ENCODE measurements around the gene ADPRM. TPM values are rescaled to one million over a fixed set of nuclear protein-coding genes. Genes with fewer than 3 reads are reported as not detected.
A peak's percentile ranks its signal among the peaks of the same experiment; 100 is the strongest.

Gene ADPRM
- total RNA-seq, 2 experiments from 2014 or later, result 13.0 to 13.6 TPM

DNA sequence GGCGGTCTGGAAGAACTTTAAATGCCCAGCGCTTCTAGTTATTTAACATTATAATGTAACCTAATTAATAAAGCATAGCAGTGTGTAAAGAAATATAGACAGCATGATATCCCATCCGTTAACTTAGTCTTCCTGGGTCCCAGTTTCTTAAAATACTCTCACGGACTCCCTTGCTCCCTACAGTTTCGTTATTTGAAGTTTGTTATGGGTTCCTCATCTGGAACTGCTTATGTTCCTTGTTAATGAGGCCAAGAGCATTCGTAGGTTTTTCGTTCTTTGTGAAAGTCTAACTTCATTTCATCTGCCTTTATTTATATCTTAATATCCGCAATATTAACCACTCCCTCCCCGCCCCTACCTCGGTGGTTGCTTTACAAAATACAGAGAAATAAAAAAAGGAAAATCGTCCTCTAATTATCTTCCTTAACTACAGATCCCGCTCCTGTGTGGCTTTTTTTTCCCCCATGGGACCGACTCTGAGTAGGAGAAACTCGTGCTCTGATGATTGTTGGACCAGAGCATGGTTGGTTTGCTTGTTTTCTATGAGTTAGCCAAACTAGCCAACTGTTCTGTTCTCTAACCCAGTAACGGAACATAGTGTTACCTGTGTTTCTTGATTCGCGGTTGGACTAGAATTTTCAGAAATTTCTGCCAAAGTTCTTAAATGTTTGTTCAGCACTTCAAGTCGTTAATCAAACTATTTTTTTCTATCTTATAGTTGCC is 863 bp downstream of the ADPRM start:
- intact Hi-C loops (cut with micrococcal nuclease), result no loop called here

DNA sequence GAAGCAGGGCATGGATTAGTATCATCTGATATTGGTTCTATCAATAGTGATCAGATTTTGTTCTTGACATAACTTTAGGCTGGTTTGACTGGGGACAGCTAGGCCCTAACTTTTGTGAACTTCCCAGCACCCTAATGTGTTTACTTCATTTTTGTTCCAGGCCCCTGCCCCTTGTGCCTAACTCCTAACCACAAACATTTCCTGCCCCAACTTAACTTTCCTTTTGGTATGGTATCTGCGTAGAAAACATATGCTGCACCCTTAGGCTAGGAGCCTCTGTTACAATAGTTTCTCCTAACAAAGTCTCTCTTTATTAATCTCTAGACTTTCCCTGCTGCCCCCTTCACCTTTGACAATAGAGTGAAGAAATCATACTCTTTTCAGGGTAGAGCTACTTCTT is 2.5 kb downstream of the ADPRM start:
- POLR2A ChIA-PET, result interaction anchor here (0.6 kb wide), 1 partner anchor 46 kb away, joined by 3 read pairs; no protein-coding TSS in a partner anchor
- H3K9me3 Mint-ChIP-seq, result no peaks in the 10 kb centered on the region
- TF ChIP-seq, protein P1, sequence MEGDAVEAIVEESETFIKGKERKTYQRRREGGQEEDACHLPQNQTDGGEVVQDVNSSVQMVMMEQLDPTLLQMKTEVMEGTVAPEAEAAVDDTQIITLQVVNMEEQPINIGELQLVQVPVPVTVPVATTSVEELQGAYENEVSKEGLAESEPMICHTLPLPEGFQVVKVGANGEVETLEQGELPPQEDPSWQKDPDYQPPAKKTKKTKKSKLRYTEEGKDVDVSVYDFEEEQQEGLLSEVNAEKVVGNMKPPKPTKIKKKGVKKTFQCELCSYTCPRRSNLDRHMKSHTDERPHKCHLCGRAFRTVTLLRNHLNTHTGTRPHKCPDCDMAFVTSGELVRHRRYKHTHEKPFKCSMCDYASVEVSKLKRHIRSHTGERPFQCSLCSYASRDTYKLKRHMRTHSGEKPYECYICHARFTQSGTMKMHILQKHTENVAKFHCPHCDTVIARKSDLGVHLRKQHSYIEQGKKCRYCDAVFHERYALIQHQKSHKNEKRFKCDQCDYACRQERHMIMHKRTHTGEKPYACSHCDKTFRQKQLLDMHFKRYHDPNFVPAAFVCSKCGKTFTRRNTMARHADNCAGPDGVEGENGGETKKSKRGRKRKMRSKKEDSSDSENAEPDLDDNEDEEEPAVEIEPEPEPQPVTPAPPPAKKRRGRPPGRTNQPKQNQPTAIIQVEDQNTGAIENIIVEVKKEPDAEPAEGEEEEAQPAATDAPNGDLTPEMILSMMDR (IDR thresholded peaks at IDR 0.05), result no peak
- ATAC-seq, result no peak
- no peaks in the 10 kb centered on the region for H3K27me3 Mint-ChIP-seq
- intact Hi-C loops (cut with micrococcal nuclease), result no loop called here
- peak overlapping the region; percentile 73 for H3K4me3 Mint-ChIP-seq
- CTCF ChIA-PET, result interaction anchor here (0.7 to 1.4 kb wide), 4 partner anchors 15 to 145 kb away, joined by 3 to 5 read pairs (median 4); no protein-coding TSS in a partner anchor
- H3K36me3 Mint-ChIP-seq (ENCODE audit: low read depth), result peaks cover 42% of the 10 kb centered on the region
- DNase-seq, result peak; percentile 10
- peak overlapping the region; percentile 96 for H3K27ac Mint-ChIP-seq
- H3K4me1 Mint-ChIP-seq (ENCODE audit: low read depth), result peaks cover 62% of the 10 kb centered on the region

More for the DNA sequence above, 863 bp downstream of the ADPRM start:
- ChIA-PET CTCF (interaction anchor here (1.4 kb wide), 1 partner anchor 51 kb away, joined by 4 read pairs; no protein-coding TSS in a partner anchor), POLR2A (no interaction called here)
- Mint-ChIP-seq H3K27ac (peak overlapping the region; percentile 95), H3K27me3 (no peaks in the 10 kb centered on the region), H3K4me3 (peak overlapping the region; percentile 91), H3K36me3 (ENCODE audit: low read depth) (peaks cover 44% of the 10 kb centered on the region), H3K4me1 (ENCODE audit: low read depth) (peaks cover 57% of the 10 kb centered on the region), H3K9me3 (no peaks in the 10 kb centered on the region)
- DNase-seq (no peak), ATAC-seq (no peak)
- TF ChIP-seq, protein P1 (IDR thresholded peaks at IDR 0.05), result no peak

DNA sequence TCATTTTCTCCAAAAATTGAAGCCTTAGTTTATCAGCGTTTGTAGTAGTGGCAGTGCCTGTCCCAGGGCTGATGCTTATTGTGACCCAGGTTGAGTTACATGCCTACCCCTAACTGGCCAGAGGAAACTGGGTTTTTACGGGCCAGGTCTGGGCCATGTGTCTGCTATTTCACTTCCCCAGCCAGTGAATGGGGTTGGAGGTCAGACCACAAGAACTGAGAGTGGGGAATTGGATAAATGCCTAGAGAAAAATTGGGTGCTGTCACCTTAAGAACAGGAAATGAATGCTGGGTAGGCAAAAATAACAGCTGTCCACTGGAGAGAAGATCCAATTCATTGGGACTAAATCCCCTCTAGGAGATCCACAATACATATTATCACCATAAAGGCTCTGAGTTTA is 5.2 kb downstream of the ADPRM start:
- intact Hi-C loops (cut with micrococcal nuclease), result no loop called here
- TF ChIP-seq, protein P1 (IDR thresholded peaks at IDR 0.05), result no peak
- H3K4me1 Mint-ChIP-seq (ENCODE audit: low read depth), result peaks cover 60% of the 10 kb centered on the region
- POLR2A ChIA-PET, result no interaction called here
- peaks cover 42% of the 10 kb centered on the region for H3K36me3 Mint-ChIP-seq (ENCODE audit: low read depth)
- peak overlapping the region; percentile 66 for H3K27ac Mint-ChIP-seq
- CTCF ChIA-PET, result interaction anchor here (2.1 kb wide), 1 partner anchor 35 kb away, joined by 12 read pairs; no protein-coding TSS in a partner anchor
- DNase-seq (no peak), ATAC-seq (no peak)
- no peaks in the 10 kb centered on the region for H3K27me3 Mint-ChIP-seq
- H3K4me3 Mint-ChIP-seq, result peak overlapping the region; percentile 5
- H3K9me3 Mint-ChIP-seq, result no peaks in the 10 kb centered on the region

DNA sequence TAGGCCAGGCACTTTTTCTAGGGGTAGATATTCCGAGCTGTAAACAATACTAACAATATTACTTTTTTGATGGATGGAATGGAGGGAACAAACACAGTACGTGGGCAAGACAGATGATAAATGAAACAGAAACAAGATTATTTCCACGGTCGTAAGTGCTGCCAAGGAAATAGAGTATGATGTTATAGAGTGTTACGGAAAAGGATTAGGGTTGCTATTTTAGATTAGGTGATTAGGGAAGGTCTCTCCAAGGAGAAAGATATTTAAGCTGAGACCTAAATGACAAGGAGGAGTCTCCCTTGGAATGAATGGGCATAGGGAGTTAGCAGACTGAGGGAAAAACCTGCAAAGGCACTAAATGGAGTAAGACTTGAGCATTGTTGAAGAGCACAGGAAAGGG is 8.3 kb downstream of the ADPRM start:
- DNase-seq, result no peak
- Mint-ChIP-seq H3K4me3 (no peak overlapping the region), H3K36me3 (ENCODE audit: low read depth) (peaks cover 55% of the 10 kb centered on the region), H3K27me3 (no peaks in the 10 kb centered on the region), H3K9me3 (no peaks in the 10 kb centered on the region), H3K27ac (peak overlapping the region; percentile 62), H3K4me1 (ENCODE audit: low read depth) (peaks cover 55% of the 10 kb centered on the region)
- ATAC-seq, result no peak
- intact Hi-C loops (cut with micrococcal nuclease), result no loop called here
- ChIA-PET CTCF (no interaction called here), POLR2A (no interaction called here)
- TF ChIP-seq, protein P1 (IDR thresholded peaks at IDR 0.05), result no peak

DNA sequence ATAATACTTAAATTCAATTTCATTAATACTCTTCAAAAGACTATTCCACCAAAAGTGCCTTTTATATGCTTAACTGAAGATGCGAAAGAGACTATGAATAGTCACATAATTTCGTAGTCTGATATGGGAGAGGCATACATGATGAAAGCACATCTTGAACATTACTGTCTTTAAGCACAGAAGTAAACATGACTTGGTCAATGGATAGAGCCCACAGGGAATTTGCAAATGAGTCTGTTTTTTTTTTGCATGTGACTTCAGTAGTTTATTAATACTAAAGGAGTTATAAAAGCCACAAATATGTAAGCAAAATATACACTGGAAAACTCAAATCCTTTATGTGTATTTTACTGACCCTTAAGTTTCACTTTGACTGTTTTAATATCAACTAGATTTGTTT is 15.9 kb downstream of the ADPRM start:
- Mint-ChIP-seq H3K4me3 (no peak overlapping the region), H3K27ac (no peak overlapping the region), H3K4me1 (ENCODE audit: low read depth) (peaks cover 17% of the 10 kb centered on the region), H3K27me3 (no peaks in the 10 kb centered on the region), H3K9me3 (no peaks in the 10 kb centered on the region), H3K36me3 (ENCODE audit: low read depth) (peaks cover 46% of the 10 kb centered on the region)
- DNase-seq, result no peak
- intact Hi-C loops (cut with micrococcal nuclease), result no loop called here
- TF ChIP-seq, protein P1 (IDR thresholded peaks at IDR 0.05), result no peak
- ChIA-PET CTCF (no interaction called here), POLR2A (no interaction called here)
- no peak for ATAC-seq

Measured in activated CD8-positive, alpha-beta T cell treated with anti-CD3 and anti-CD28 coated beads for 36 hours (primary cell).